C4-2B (cell line): ENCODE measurements around the gene IL7R.

Experiments
- CTCF ChIP-seq: fragments of 450-650 bp; conservative IDR thresholded peaks from 2 replicates; pipeline ENCODE4 v1.5.1; 2017; ENCODE audit warnings: mild to moderate bottlenecking
- ZFX ChIP-seq: fragments of 450-650 bp; IDR thresholded peaks from 2 replicates; pipeline ENCODE4 v1.6.1; 2017

- TF ChIP-seq CTCF (no peak), ZFX (no peak)
Observed at GRCh38 chr5:35849860-35850259, 6.8 kb upstream of the IL7R start.
